IPS-18c (cell line): ENCODE measurements around the gene ZNF652.
"Not testable (repeated sequence)": the region's sequence is repeated elsewhere in the genome, so short reads cannot be mapped to it uniquely, and the experiment has no call there.

Experiments used
- H3K4me3 ChIP-seq: 2 replicates; pipeline ENCODE4 v1.7.0; 2013; ENCODE audit warnings: low read depth, mild to moderate bottlenecking, low read length, moderate library complexity; ENCODE audit not compliant: insufficient read depth
- H3K9me3 ChIP-seq: one replicate; pipeline ENCODE4 v1.6.1; 2013; ENCODE audit warnings: mild to moderate bottlenecking, low read length, moderate library complexity; ENCODE audit not compliant: control insufficient read depth, insufficient read depth

The ZNF652 gene

GRCh38 chr17:49361902-49362722 lies at the start of gene ZNF652:
Gene ZNF652 (minus strand): TSS chr17:49362250. CDS start chr17:49317725, 44,525 bp downstream.
- H3K4me3 ChIP-seq, result peak within 1 kb of the TSS; percentile 82
- H3K9me3 ChIP-seq, result no peaks in the 10 kb centered on the region

- Histone ChIP-seq H3K4me3 (no peak overlapping the region), H3K9me3 (no peaks in the 10 kb centered on the region)
Measured at GRCh38 chr17:49409066-49409465, 47.0 kb upstream of the ZNF652 start.

GRCh38 chr17:49407981-49408501 lies 46.0 kb upstream of the ZNF652 start:
- H3K9me3 ChIP-seq, result no peaks in the 10 kb centered on the region
- H3K4me3 ChIP-seq, result no peak overlapping the region

- H3K9me3 ChIP-seq, result no peaks in the 10 kb centered on the region
- no peak overlapping the region for H3K4me3 ChIP-seq
Measured at GRCh38 chr17:49407086-49407485, 45.0 kb upstream of the ZNF652 start.

- no peaks in the 10 kb centered on the region for H3K9me3 ChIP-seq
- H3K4me3 ChIP-seq, result no peak overlapping the region
Measured at GRCh38 chr17:49406421-49407061, 44.5 kb upstream of the ZNF652 start.

GRCh38 chr17:49404906-49405305 lies 42.9 kb upstream of the ZNF652 start:
- H3K4me3 ChIP-seq, result no peak overlapping the region
- no peaks in the 10 kb centered on the region for H3K9me3 ChIP-seq

GRCh38 chr17:49404361-49404760 lies 42.3 kb upstream of the ZNF652 start:
- H3K9me3 ChIP-seq, result no peaks in the 10 kb centered on the region

GRCh38 chr17:49403514-49404289 lies 41.7 kb upstream of the ZNF652 start:
- no peak overlapping the region for H3K4me3 ChIP-seq
- H3K9me3 ChIP-seq, result no peaks in the 10 kb centered on the region

More at GRCh38 chr17:49404361-49404760, 42.3 kb upstream of the ZNF652 start:
- H3K4me3 ChIP-seq, result no peak overlapping the region

GRCh38 chr17:49402706-49403105 lies 40.7 kb upstream of the ZNF652 start:
- H3K9me3 ChIP-seq, result no peaks in the 10 kb centered on the region
- no peak overlapping the region for H3K4me3 ChIP-seq

- Histone ChIP-seq H3K4me3 (no peak overlapping the region), H3K9me3 (no peaks in the 10 kb centered on the region)
Measured at GRCh38 chr17:49401971-49402611, 40.0 kb upstream of the ZNF652 start.

GRCh38 chr17:49399995-49400394 lies 37.9 kb upstream of the ZNF652 start:
- Histone ChIP-seq H3K9me3 (peaks cover 2% of the 10 kb centered on the region), H3K4me3 (no peak overlapping the region)

GRCh38 chr17:49397586-49397985 lies 35.5 kb upstream of the ZNF652 start:
- Histone ChIP-seq H3K9me3 (peaks cover 2% of the 10 kb centered on the region), H3K4me3 (no peak overlapping the region)

GRCh38 chr17:49393491-49394255 lies 31.6 kb upstream of the ZNF652 start:
- peaks cover 2% of the 10 kb centered on the region for H3K9me3 ChIP-seq
- H3K4me3 ChIP-seq, result no peak overlapping the region

- no peak overlapping the region for H3K4me3 ChIP-seq
- no peaks in the 10 kb centered on the region for H3K9me3 ChIP-seq
Measured at GRCh38 chr17:49390548-49391324, 28.7 kb upstream of the ZNF652 start.

- not testable (repeated sequence) for H3K4me3 ChIP-seq, H3K9me3 ChIP-seq
Measured at GRCh38 chr17:49389514-49390347, 27.7 kb upstream of the ZNF652 start.
